ENCODE results near the gene ITIH4.

ITIH4 gene

DNA sequence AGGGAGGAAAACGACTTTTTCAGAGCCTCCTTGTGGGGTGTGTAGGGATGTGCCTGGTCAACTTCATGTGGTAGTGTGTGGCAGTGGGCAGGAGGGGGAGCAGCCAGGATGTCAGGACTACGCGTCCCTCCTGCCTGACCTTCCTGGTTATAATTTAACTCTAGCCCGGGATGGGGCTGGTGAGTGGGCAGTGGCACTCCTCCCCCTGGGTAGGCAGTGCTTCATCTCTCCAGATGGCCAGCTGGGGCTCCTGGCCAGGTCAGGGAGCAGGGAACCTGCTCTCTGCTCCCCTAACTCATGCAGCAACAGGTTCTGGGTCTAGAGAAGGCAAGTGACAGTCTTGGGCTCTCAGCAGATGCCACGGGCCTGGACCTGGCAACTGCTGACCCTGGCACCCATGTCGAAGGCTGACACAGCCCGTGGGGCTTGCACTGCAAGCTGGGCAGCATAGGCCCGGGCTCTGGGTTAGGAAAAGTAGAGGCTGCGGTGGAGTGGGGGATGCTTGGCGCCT, 2.6 kb downstream of the ITIH4 start:
- POLR2A ChIA-PET = no interaction called here
- WGBS (ENCODE audit: insufficient coverage) = 94% methylated on average over 7 of the region's 10 CpGs
- H3K4me1 ChIP-seq (ENCODE audit: control extremely low read depth in 1 of 4, control insufficient read depth in 4 of 4, insufficient read depth in 4 of 4, low read length in 3 of 4) = peaks cover 0 to 3% (median 0%) of the 10 kb centered on the region in 4 experiments

DNA sequence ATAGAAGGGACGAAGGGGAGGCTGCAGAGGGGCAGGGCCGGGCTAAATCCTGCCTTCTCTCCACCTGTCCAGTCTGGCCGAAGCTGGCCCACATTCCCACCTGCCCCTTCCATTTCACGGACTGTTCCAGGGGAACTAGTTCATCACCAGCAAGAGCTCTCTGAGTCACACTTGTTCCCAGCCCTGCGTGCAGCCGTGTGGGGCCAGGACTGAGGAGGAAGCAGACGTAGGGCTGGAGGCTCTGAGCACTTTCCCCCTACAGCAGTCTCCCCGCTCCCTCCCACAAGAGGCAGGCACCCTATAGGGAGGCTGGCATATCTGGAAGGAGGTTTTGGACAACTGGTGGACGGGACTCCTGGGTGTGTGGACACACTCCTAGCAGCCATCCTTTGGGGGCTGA, 3.0 kb downstream of the ITIH4 start:
- Histone ChIP-seq H3K9me3 (ENCODE audit: control extremely low read depth in 1 of 5, control insufficient read depth in 4 of 5, insufficient read depth in 2 of 5, low read depth in 1 of 5, low read length in 4 of 5) (no peaks in the 10 kb centered on the region), H3K4me1 (ENCODE audit: control extremely low read depth in 1 of 4, control insufficient read depth in 4 of 4, insufficient read depth in 4 of 4, low read length in 3 of 4) (peaks cover 0 to 3% (median 0%) of the 10 kb centered on the region in 4 experiments), H3K27ac (ENCODE audit: insufficient read depth in 1 of 2, low read depth in 1 of 2, low read length in 2 of 2, poor library complexity in 1 of 2, severe bottlenecking in 2 of 2) (no peak overlapping the region), H3K4me3 (ENCODE audit: control insufficient read depth in 1 of 7, extremely low read depth in 1 of 7, insufficient read depth in 4 of 7, low read depth in 2 of 7, low read length in 6 of 7) (no peak overlapping the region), H3K36me3 (ENCODE audit: control insufficient read depth in 4 of 4, insufficient read depth in 4 of 4, low read length in 3 of 4) (peaks cover 0 to 6% (median under 1%) of the 10 kb centered on the region in 4 experiments), H3K27me3 (replicated peaks in 2 of 5; ENCODE audit: control insufficient read depth in 4 of 5, insufficient read depth in 5 of 5, low read length in 4 of 5) (no peaks in the 10 kb centered on the region)
- ChIA-PET POLR2A (no interaction called here), CTCF (interaction anchor here (0.8 kb wide), 1 partner anchor 51 kb away, joined by 3 read pairs; no protein-coding TSS in a partner anchor)
- WGBS (ENCODE audit: insufficient coverage) = 86% methylated on average over 5 of the region's 9 CpGs
- DNase-seq = no peak

More for the DNA sequence above, 2.6 kb downstream of the ITIH4 start:
- Histone ChIP-seq H3K36me3 (ENCODE audit: control insufficient read depth in 4 of 4, insufficient read depth in 4 of 4, low read length in 3 of 4) (peaks cover 0 to 6% (median under 1%) of the 10 kb centered on the region in 4 experiments), H3K27ac (ENCODE audit: insufficient read depth in 1 of 2, low read depth in 1 of 2, low read length in 2 of 2, poor library complexity in 1 of 2, severe bottlenecking in 2 of 2) (no peak overlapping the region), H3K27me3 (replicated peaks in 2 of 5; ENCODE audit: control insufficient read depth in 4 of 5, insufficient read depth in 5 of 5, low read length in 4 of 5) (no peaks in the 10 kb centered on the region), H3K9me3 (ENCODE audit: control extremely low read depth in 1 of 5, control insufficient read depth in 4 of 5, insufficient read depth in 2 of 5, low read depth in 1 of 5, low read length in 4 of 5) (no peaks in the 10 kb centered on the region), H3K4me3 (ENCODE audit: control insufficient read depth in 1 of 7, extremely low read depth in 1 of 7, insufficient read depth in 4 of 7, low read depth in 2 of 7, low read length in 6 of 7) (no peak overlapping the region)
- DNase-seq = no peak
- CTCF ChIA-PET = interaction anchor here (0.8 to 1.8 kb wide), 2 partner anchors 17 to 52 kb away, joined by 3 to 6 read pairs; no protein-coding TSS in a partner anchor

DNA sequence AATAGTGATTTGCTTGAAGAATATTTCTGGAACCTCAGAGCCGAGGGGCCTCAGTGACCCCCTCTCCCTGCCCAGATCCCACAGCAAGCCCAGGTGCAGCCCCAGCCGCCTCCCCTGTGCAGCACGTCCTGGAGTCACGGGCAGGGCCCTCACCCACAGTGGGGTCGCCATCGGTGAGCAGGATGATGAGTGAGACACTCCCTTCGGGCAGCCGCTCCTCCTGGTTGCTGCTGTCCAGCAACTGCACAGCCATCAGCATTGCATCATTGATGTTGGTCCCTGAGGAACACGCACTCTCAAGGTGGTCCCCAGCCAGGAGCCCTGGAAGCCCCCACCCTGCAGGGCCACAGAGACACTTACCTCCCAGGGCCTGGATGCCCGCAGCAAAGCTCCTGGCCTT, 6.4 kb downstream of the ITIH4 start:
- DNase-seq = no peak
- H3K27me3 ChIP-seq (replicated peaks in 2 of 5; ENCODE audit: control insufficient read depth in 4 of 5, insufficient read depth in 5 of 5, low read length in 4 of 5) = no peaks in the 10 kb centered on the region
- 94% methylated on average over 10 of the region's 10 CpGs for WGBS (ENCODE audit: insufficient coverage)
- H3K36me3 ChIP-seq (ENCODE audit: control insufficient read depth in 4 of 4, insufficient read depth in 4 of 4, low read length in 3 of 4) = peaks cover 0 to 6% (median under 1%) of the 10 kb centered on the region in 4 experiments
- ChIA-PET CTCF (no interaction called here), POLR2A (no interaction called here)
- H3K4me1 ChIP-seq (ENCODE audit: control extremely low read depth in 1 of 4, control insufficient read depth in 4 of 4, insufficient read depth in 4 of 4, low read length in 3 of 4) = no peaks in the 10 kb centered on the region
- no peak overlapping the region for H3K4me3 ChIP-seq (ENCODE audit: control insufficient read depth in 1 of 7, extremely low read depth in 1 of 7, insufficient read depth in 4 of 7, low read depth in 2 of 7, low read length in 6 of 7)
- no peaks in the 10 kb centered on the region for H3K9me3 ChIP-seq (ENCODE audit: control extremely low read depth in 1 of 5, control insufficient read depth in 4 of 5, insufficient read depth in 2 of 5, low read depth in 1 of 5, low read length in 4 of 5)
- H3K27ac ChIP-seq (ENCODE audit: insufficient read depth in 1 of 2, low read depth in 1 of 2, low read length in 2 of 2, poor library complexity in 1 of 2, severe bottlenecking in 2 of 2) = no peak overlapping the region

GRCh38 chr3:52822363-52822762, 8.1 kb downstream of the ITIH4 start:
- POLR2A ChIA-PET = no interaction called here
- no peak overlapping the region for H3K4me3 ChIP-seq (ENCODE audit: control insufficient read depth in 1 of 7, extremely low read depth in 1 of 7, insufficient read depth in 4 of 7, low read depth in 2 of 7, low read length in 6 of 7)
- H3K27ac ChIP-seq (ENCODE audit: insufficient read depth in 1 of 2, low read depth in 1 of 2, low read length in 2 of 2, poor library complexity in 1 of 2, severe bottlenecking in 2 of 2) = no peak overlapping the region
- CTCF ChIA-PET = interaction anchor here (0.5 to 2.3 kb wide), 8 partner anchors 8 to 114 kb away, joined by 3 to 12 read pairs (median 3); no protein-coding TSS in a partner anchor
- H3K4me1 ChIP-seq (ENCODE audit: control extremely low read depth in 1 of 4, control insufficient read depth in 4 of 4, insufficient read depth in 4 of 4, low read length in 3 of 4) = no peaks in the 10 kb centered on the region
- no peaks in the 10 kb centered on the region for H3K27me3 ChIP-seq (replicated peaks in 2 of 5; ENCODE audit: control insufficient read depth in 4 of 5, insufficient read depth in 5 of 5, low read length in 4 of 5)
- 91% methylated on average over 5 of the region's 5 CpGs for WGBS (ENCODE audit: insufficient coverage)
- no peak for DNase-seq
- H3K9me3 ChIP-seq (ENCODE audit: control extremely low read depth in 1 of 5, control insufficient read depth in 4 of 5, insufficient read depth in 2 of 5, low read depth in 1 of 5, low read length in 4 of 5) = no peaks in the 10 kb centered on the region
- H3K36me3 ChIP-seq (ENCODE audit: control insufficient read depth in 4 of 4, insufficient read depth in 4 of 4, low read length in 3 of 4) = peaks cover 0 to 6% (median under 1%) of the 10 kb centered on the region in 4 experiments

DNA sequence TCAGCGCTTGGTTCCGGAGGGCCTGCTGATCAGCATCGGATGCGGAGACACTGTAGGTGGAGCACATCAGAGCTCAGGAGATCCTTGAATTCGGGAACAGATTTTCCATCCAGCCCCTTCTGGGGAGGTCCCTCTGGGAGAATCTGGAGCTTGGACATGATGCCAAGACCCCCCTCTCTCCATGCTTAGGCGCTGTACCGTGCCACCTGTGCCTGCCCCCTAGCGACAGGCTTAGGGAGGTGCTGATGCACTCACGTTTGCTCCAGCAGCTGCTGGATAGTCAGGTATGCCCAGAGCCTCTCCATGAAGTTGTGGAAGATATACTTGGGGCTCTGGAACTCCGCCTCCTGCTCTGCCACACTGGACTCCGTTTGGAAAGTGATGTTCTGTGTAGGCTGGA, 9.7 kb downstream of the ITIH4 start:
- no peak overlapping the region for H3K4me3 ChIP-seq (ENCODE audit: control insufficient read depth in 1 of 7, extremely low read depth in 1 of 7, insufficient read depth in 4 of 7, low read depth in 2 of 7, low read length in 6 of 7)
- H3K27me3 ChIP-seq (replicated peaks in 2 of 5; ENCODE audit: control insufficient read depth in 4 of 5, insufficient read depth in 5 of 5, low read length in 4 of 5) = no peaks in the 10 kb centered on the region
- no peaks in the 10 kb centered on the region for H3K4me1 ChIP-seq (ENCODE audit: control extremely low read depth in 1 of 4, control insufficient read depth in 4 of 4, insufficient read depth in 4 of 4, low read length in 3 of 4)
- peaks cover 0 to 6% (median under 1%) of the 10 kb centered on the region in 4 experiments for H3K36me3 ChIP-seq (ENCODE audit: control insufficient read depth in 4 of 4, insufficient read depth in 4 of 4, low read length in 3 of 4)
- POLR2A ChIA-PET = no interaction called here
- peak in 2 of 3 donors; percentile 28 to 35 for DNase-seq
- H3K27ac ChIP-seq (ENCODE audit: insufficient read depth in 1 of 2, low read depth in 1 of 2, low read length in 2 of 2, poor library complexity in 1 of 2, severe bottlenecking in 2 of 2) = no peak overlapping the region
- WGBS (ENCODE audit: insufficient coverage) = 74% methylated on average over 9 of the region's 11 CpGs
- CTCF ChIA-PET = interaction anchor here (0.6 to 3.0 kb wide), 16 partner anchors 9 to 112 kb away, joined by 3 to 17 read pairs (median 4); partner anchors contain the start of gene NEK4
- no peaks in the 10 kb centered on the region for H3K9me3 ChIP-seq (ENCODE audit: control extremely low read depth in 1 of 5, control insufficient read depth in 4 of 5, insufficient read depth in 2 of 5, low read depth in 1 of 5, low read length in 4 of 5)

DNA sequence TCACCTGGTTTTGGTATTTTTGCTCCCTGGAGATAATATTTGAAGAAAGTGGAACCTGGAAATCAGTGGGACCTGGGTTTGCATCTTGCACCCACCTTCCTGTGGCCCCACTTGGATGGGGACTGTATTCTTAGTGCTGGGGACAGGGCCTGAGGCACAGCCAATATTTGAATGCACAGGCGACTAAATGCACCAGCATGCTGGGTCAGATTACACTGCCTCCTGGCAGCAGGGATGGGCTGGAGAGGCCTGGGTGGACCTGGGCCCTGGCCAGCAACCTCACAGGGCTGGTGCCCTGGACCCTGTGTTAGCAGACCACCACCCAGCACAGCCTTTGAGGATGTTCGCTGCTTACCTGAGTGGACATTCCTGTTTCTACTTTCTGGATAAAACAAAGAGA, 10.5 kb downstream of the ITIH4 start:
- WGBS (ENCODE audit: insufficient coverage) = 93% methylated on average over 2 of the region's 2 CpGs
- POLR2A ChIA-PET = no interaction called here
- CTCF ChIA-PET = interaction anchor here (0.6 to 3.0 kb wide), 11 partner anchors 9 to 111 kb away, joined by 3 to 17 read pairs (median 4); partner anchors contain the start of gene NEK4
- H3K27me3 ChIP-seq (replicated peaks in 2 of 5; ENCODE audit: control insufficient read depth in 4 of 5, insufficient read depth in 5 of 5, low read length in 4 of 5) = no peaks in the 10 kb centered on the region
- H3K4me1 ChIP-seq (ENCODE audit: control extremely low read depth in 1 of 4, control insufficient read depth in 4 of 4, insufficient read depth in 4 of 4, low read length in 3 of 4) = no peaks in the 10 kb centered on the region
- no peak for DNase-seq
- H3K4me3 ChIP-seq (ENCODE audit: control insufficient read depth in 1 of 7, extremely low read depth in 1 of 7, insufficient read depth in 4 of 7, low read depth in 2 of 7, low read length in 6 of 7) = no peak overlapping the region
- no peak overlapping the region for H3K27ac ChIP-seq (ENCODE audit: insufficient read depth in 1 of 2, low read depth in 1 of 2, low read length in 2 of 2, poor library complexity in 1 of 2, severe bottlenecking in 2 of 2)
- peaks cover 0 to 6% (median under 1%) of the 10 kb centered on the region in 4 experiments for H3K36me3 ChIP-seq (ENCODE audit: control insufficient read depth in 4 of 4, insufficient read depth in 4 of 4, low read length in 3 of 4)
- H3K9me3 ChIP-seq (ENCODE audit: control extremely low read depth in 1 of 5, control insufficient read depth in 4 of 5, insufficient read depth in 2 of 5, low read depth in 1 of 5, low read length in 4 of 5) = no peaks in the 10 kb centered on the region

GRCh38 chr3:52817860-52818259, 12.6 kb downstream of the ITIH4 start:
- 100% methylated on average over 3 of the region's 7 CpGs for WGBS (ENCODE audit: insufficient coverage)
- no peaks in the 10 kb centered on the region for H3K9me3 ChIP-seq (ENCODE audit: control extremely low read depth in 1 of 5, control insufficient read depth in 4 of 5, insufficient read depth in 2 of 5, low read depth in 1 of 5, low read length in 4 of 5)
- CTCF ChIA-PET = interaction anchor here (1.8 kb wide), 1 partner anchor 76 kb away, joined by 6 read pairs; no protein-coding TSS in a partner anchor
- no peaks in the 10 kb centered on the region for H3K36me3 ChIP-seq (ENCODE audit: control insufficient read depth in 4 of 4, insufficient read depth in 4 of 4, low read length in 3 of 4)
- no peak for DNase-seq
- H3K27me3 ChIP-seq (replicated peaks in 2 of 5; ENCODE audit: control insufficient read depth in 4 of 5, insufficient read depth in 5 of 5, low read length in 4 of 5) = no peaks in the 10 kb centered on the region
- POLR2A ChIA-PET = no interaction called here
- no peaks in the 10 kb centered on the region for H3K4me1 ChIP-seq (ENCODE audit: control extremely low read depth in 1 of 4, control insufficient read depth in 4 of 4, insufficient read depth in 4 of 4, low read length in 3 of 4)
- no peak overlapping the region for H3K27ac ChIP-seq (ENCODE audit: insufficient read depth in 1 of 2, low read depth in 1 of 2, low read length in 2 of 2, poor library complexity in 1 of 2, severe bottlenecking in 2 of 2)
- H3K4me3 ChIP-seq (ENCODE audit: control insufficient read depth in 1 of 7, extremely low read depth in 1 of 7, insufficient read depth in 4 of 7, low read depth in 2 of 7, low read length in 6 of 7) = no peak overlapping the region

Data from common myeloid progenitor, CD34-positive (primary cell).